ENCODE results near the gene RILPL2. TPM values are rescaled to one million over a fixed set of nuclear protein-coding genes. Genes with fewer than 3 reads are reported as not detected.

Gene RILPL2
- total RNA-seq, 1 experiment from 2014 or later: 1.1 TPM

DNA sequence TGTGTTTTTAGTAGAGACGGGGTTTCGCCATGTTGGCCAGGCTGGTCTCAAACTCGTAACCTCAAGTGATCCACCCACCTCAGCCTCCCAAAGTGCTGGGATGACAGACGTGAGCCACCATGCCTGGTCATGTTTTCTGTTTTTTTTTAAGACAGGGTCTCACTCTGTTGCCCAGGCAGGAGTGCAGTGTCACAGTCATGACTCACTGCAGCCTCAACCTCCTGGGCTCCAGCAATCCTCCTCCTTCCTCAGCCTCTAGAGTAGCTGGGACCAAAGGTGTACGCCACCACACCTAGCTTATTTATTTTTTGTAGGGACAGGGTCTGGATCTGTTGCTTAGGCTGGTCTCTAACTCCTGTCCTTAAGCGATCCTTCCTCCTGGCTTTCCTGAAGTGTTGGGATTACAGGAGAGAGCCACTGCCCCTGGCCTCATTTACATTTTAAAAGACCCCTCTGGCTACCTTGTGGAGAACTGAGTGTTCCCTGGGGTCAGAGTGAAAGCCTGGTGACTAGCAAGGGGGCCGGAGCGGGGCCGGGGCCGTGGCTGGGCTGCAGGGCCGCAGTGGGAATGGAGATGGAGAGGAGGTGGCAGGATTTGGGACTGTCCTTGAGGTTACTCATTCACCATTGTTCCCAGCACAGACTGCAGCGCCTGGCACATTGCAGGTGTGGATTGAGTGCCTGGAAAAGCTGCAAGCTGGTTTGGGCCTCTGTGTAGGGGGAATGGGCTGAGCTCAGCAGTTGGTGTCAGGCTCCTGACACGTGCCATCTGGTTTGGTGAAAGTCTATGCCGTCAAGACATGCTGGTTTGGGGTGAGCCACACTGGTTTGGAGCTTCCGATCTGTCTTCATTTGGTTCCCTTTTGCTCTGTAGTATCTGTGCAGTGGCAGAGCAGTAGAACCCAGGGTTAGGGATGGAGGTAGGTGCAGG lies 34.5 kb downstream of the RILPL2 start (continued):
- TF ChIP-seq, protein P1, sequence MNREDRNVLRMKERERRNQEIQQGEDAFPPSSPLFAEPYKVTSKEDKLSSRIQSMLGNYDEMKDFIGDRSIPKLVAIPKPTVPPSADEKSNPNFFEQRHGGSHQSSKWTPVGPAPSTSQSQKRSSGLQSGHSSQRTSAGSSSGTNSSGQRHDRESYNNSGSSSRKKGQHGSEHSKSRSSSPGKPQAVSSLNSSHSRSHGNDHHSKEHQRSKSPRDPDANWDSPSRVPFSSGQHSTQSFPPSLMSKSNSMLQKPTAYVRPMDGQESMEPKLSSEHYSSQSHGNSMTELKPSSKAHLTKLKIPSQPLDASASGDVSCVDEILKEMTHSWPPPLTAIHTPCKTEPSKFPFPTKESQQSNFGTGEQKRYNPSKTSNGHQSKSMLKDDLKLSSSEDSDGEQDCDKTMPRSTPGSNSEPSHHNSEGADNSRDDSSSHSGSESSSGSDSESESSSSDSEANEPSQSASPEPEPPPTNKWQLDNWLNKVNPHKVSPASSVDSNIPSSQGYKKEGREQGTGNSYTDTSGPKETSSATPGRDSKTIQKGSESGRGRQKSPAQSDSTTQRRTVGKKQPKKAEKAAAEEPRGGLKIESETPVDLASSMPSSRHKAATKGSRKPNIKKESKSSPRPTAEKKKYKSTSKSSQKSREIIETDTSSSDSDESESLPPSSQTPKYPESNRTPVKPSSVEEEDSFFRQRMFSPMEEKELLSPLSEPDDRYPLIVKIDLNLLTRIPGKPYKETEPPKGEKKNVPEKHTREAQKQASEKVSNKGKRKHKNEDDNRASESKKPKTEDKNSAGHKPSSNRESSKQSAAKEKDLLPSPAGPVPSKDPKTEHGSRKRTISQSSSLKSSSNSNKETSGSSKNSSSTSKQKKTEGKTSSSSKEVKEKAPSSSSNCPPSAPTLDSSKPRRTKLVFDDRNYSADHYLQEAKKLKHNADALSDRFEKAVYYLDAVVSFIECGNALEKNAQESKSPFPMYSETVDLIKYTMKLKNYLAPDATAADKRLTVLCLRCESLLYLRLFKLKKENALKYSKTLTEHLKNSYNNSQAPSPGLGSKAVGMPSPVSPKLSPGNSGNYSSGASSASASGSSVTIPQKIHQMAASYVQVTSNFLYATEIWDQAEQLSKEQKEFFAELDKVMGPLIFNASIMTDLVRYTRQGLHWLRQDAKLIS (CRISPR knock-in tag; IDR thresholded peaks at IDR 0.05; ENCODE audit: borderline replicate concordance): no peak
- TF ChIP-seq, protein P2, sequence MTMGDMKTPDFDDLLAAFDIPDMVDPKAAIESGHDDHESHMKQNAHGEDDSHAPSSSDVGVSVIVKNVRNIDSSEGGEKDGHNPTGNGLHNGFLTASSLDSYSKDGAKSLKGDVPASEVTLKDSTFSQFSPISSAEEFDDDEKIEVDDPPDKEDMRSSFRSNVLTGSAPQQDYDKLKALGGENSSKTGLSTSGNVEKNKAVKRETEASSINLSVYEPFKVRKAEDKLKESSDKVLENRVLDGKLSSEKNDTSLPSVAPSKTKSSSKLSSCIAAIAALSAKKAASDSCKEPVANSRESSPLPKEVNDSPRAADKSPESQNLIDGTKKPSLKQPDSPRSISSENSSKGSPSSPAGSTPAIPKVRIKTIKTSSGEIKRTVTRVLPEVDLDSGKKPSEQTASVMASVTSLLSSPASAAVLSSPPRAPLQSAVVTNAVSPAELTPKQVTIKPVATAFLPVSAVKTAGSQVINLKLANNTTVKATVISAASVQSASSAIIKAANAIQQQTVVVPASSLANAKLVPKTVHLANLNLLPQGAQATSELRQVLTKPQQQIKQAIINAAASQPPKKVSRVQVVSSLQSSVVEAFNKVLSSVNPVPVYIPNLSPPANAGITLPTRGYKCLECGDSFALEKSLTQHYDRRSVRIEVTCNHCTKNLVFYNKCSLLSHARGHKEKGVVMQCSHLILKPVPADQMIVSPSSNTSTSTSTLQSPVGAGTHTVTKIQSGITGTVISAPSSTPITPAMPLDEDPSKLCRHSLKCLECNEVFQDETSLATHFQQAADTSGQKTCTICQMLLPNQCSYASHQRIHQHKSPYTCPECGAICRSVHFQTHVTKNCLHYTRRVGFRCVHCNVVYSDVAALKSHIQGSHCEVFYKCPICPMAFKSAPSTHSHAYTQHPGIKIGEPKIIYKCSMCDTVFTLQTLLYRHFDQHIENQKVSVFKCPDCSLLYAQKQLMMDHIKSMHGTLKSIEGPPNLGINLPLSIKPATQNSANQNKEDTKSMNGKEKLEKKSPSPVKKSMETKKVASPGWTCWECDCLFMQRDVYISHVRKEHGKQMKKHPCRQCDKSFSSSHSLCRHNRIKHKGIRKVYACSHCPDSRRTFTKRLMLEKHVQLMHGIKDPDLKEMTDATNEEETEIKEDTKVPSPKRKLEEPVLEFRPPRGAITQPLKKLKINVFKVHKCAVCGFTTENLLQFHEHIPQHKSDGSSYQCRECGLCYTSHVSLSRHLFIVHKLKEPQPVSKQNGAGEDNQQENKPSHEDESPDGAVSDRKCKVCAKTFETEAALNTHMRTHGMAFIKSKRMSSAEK (CRISPR knock-in tag; IDR thresholded peaks at IDR 0.05; ENCODE audit: borderline replicate concordance): no peak
- TF ChIP-seq HMGA2 (CRISPR knock-in tag; IDR thresholded peaks at IDR 0.05) (no peak), ZNF219 (CRISPR knock-in tag; IDR thresholded peaks at IDR 0.05; ENCODE audit: borderline replicate concordance) (no peak), FOXK1 (CRISPR knock-in tag; IDR thresholded peaks at IDR 0.05) (peak; percentile 68; the same call in 1 of the 2 replicates), ZNF138 (CRISPR knock-in tag; conservative IDR thresholded peaks at IDR 0.05) (0 out of 2 replicates have a peak, but pooled peaks have one; percentile 2), FOXJ3 (CRISPR knock-in tag; IDR thresholded peaks at IDR 0.05; ENCODE audit: borderline replicate concordance) (no peak), RELA (CRISPR knock-in tag; IDR thresholded peaks at IDR 0.05; ENCODE audit: borderline replicate concordance) (no peak), STAT6 (CRISPR knock-in tag; conservative IDR thresholded peaks at IDR 0.05; ENCODE audit: low read depth) (no peak), MAX (CRISPR knock-in tag; IDR thresholded peaks at IDR 0.05) (0 out of 2 replicates have a peak, but pooled peaks have one; percentile 21), NFATC4 (CRISPR knock-in tag; IDR thresholded peaks at IDR 0.05) (no peak), MYBL2 (CRISPR knock-in tag; IDR thresholded peaks at IDR 0.05) (no peak), CBFB (CRISPR knock-in tag; IDR thresholded peaks at IDR 0.05; ENCODE audit: low read depth) (0 out of 2 replicates have a peak, but pooled peaks have one; percentile 51)
- TF ChIP-seq, protein P3, sequence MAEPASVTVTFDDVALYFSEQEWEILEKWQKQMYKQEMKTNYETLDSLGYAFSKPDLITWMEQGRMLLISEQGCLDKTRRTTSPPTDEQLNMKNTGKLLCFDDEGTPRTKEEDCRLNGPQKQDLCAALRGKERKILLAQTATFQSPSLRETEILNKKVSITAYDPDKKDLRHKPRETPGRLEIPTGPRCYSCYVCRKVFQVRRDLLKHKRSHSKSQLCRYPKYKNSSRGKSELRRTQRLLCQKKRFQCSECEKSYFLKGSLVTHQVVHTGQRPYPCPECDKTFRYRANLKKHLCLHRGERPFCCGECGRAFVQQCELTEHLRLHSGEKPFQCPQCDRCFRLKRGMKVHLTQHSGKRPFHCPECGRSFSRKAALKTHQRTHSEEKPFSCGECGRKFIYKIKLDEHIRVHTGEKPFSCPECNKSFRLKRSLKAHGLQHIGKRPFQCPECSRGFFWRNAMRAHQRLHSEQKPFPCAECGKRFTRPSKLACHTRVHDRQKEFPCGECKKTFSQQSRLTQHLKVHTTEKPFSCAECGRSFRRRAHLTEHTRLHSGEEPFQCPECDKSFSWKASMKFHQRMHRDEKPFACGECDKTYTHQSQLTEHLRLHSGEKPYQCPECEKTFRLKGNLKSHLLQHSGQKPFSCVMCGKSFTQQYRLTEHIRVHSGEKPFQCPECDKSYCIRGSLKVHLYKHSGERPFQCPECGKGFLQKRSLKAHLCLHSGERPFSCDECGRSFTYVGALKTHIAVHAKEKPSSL (CRISPR knock-in tag; conservative IDR thresholded peaks at IDR 0.05): no peak
- TF ChIP-seq, protein P4, sequence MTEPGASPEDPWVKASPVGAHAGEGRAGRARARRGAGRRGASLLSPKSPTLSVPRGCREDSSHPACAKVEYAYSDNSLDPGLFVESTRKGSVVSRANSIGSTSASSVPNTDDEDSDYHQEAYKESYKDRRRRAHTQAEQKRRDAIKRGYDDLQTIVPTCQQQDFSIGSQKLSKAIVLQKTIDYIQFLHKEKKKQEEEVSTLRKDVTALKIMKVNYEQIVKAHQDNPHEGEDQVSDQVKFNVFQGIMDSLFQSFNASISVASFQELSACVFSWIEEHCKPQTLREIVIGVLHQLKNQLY (CRISPR knock-in tag; IDR thresholded peaks at IDR 0.05): no peak
- TF ChIP-seq, protein P5, sequence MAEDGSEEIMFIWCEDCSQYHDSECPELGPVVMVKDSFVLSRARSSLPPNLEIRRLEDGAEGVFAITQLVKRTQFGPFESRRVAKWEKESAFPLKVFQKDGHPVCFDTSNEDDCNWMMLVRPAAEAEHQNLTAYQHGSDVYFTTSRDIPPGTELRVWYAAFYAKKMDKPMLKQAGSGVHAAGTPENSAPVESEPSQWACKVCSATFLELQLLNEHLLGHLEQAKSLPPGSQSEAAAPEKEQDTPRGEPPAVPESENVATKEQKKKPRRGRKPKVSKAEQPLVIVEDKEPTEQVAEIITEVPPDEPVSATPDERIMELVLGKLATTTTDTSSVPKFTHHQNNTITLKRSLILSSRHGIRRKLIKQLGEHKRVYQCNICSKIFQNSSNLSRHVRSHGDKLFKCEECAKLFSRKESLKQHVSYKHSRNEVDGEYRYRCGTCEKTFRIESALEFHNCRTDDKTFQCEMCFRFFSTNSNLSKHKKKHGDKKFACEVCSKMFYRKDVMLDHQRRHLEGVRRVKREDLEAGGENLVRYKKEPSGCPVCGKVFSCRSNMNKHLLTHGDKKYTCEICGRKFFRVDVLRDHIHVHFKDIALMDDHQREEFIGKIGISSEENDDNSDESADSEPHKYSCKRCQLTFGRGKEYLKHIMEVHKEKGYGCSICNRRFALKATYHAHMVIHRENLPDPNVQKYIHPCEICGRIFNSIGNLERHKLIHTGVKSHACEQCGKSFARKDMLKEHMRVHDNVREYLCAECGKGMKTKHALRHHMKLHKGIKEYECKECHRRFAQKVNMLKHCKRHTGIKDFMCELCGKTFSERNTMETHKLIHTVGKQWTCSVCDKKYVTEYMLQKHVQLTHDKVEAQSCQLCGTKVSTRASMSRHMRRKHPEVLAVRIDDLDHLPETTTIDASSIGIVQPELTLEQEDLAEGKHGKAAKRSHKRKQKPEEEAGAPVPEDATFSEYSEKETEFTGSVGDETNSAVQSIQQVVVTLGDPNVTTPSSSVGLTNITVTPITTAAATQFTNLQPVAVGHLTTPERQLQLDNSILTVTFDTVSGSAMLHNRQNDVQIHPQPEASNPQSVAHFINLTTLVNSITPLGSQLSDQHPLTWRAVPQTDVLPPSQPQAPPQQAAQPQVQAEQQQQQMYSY (CRISPR knock-in tag; IDR thresholded peaks at IDR 0.05): peak; percentile 98
- TF ChIP-seq, protein P6, sequence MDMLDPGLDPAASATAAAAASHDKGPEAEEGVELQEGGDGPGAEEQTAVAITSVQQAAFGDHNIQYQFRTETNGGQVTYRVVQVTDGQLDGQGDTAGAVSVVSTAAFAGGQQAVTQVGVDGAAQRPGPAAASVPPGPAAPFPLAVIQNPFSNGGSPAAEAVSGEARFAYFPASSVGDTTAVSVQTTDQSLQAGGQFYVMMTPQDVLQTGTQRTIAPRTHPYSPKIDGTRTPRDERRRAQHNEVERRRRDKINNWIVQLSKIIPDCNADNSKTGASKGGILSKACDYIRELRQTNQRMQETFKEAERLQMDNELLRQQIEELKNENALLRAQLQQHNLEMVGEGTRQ (CRISPR knock-in tag; IDR thresholded peaks at IDR 0.05): 0 out of 2 replicates have a peak, but pooled peaks have one; percentile 30
